Pericardium fibroblast (primary cell): ENCODE results near the gene UGT2B15. TPM values are rescaled to one million over a fixed set of nuclear protein-coding genes. Genes with fewer than 3 reads are reported as not detected.

ENCODE experiments used
- total RNA-seq: library from RNA; depleted of rRNA; stranded (reverse); fragments of >200 nt; gene quantifications from 2 replicates; pipeline ENCODE4 v1.2.3, GENCODE V29; 2015

The UGT2B15 gene
- total RNA-seq: not detected in 2 replicates

GRCh38 chr4:68670479-68670939, at the start of gene UGT2B15:
Gene UGT2B15 (minus strand): TSS chr4:68670652. CDS start chr4:68670618, 34 bp downstream.

Other genes starting within 250 kb of the UGT2B15 start
- not detected in 2 replicates for gene TMPRSS11E, start 223.2 kb downstream of the UGT2B15 start, total RNA-seq
- not detected in 2 replicates for gene UGT2B17, start 94.3 kb downstream of the UGT2B15 start, total RNA-seq
- gene UGT2B10, start 145.3 kb upstream of the UGT2B15 start, total RNA-seq: not detected in 2 replicates